Keratinocyte (primary cell): ENCODE measurements around the gene NOL11. TPM values are rescaled to one million over a fixed set of nuclear protein-coding genes. Genes with fewer than 3 reads are reported as not detected.

ENCODE experiments used
- DNase-seq: peaks from one replicate; pipeline ENCODE4 v3.0.0-alpha.2; 2011; ENCODE audit warnings: low read depth, missing footprints, low spot score
- FAIRE-seq: peaks from 2 replicates; lab custom pipeline; 2011; peaks lifted over from hg19 to GRCh38; lab: Jason Lieb, UNC
- H2AFZ ChIP-seq: 2 replicates; pipeline ENCODE4 v1.6.0; 2012; ENCODE audit warnings: low read length, control low read depth, inconsistent platforms; ENCODE audit not compliant: control insufficient read depth
- H3K27ac ChIP-seq: 2 replicates; pipeline ENCODE4 v1.5.1; 2011; ENCODE audit warnings: low read length; ENCODE audit not compliant: control insufficient read depth, insufficient read depth
- H3K27me3 ChIP-seq: 3 replicates; pipeline ENCODE4 v1.6.0; 2011; ENCODE audit warnings: low read length; ENCODE audit not compliant: control insufficient read depth, insufficient read depth; ENCODE audit errors: extremely low read depth
- H3K36me3 ChIP-seq, 2 experiments: 2 replicates in 1 of 2; 3 replicates in 1 of 2; pipeline ENCODE4 v1.5.1; 2011; ENCODE audit warnings: low read length in 2 of 2, mild to moderate bottlenecking in 1 of 2; ENCODE audit not compliant: control insufficient read depth in 2 of 2, insufficient read depth in 2 of 2; ENCODE audit errors: extremely low read depth in 1 of 2
- H3K4me1 ChIP-seq: 3 replicates; pipeline ENCODE4 v1.5.1; 2011; ENCODE audit warnings: low read length; ENCODE audit not compliant: control insufficient read depth, insufficient read depth; ENCODE audit errors: extremely low read depth
- H3K4me2 ChIP-seq: 3 replicates; pipeline ENCODE4 v1.6.0; 2011; ENCODE audit warnings: low read depth, low read length; ENCODE audit not compliant: control insufficient read depth, insufficient read depth; ENCODE audit errors: extremely low read depth
- H3K4me3 ChIP-seq, 3 experiments: fragments of 200-600 bp in 1 of 3; sonication (generic) in 1 of 3; 2 replicates in 2 of 3; 3 replicates in 1 of 3; pipeline ENCODE4 v1.5.1; 2011 to 2016; ENCODE audit warnings: low read length in 3 of 3, mild to moderate bottlenecking in 3 of 3, control low read depth in 2 of 3, inconsistent platforms in 1 of 3, low read depth in 1 of 3, mixed read lengths in 1 of 3, mixed run types in 1 of 3, moderate library complexity in 1 of 3; ENCODE audit not compliant: control insufficient read depth in 2 of 3, insufficient read depth in 2 of 3; ENCODE audit errors: extremely low read depth in 1 of 3
- H3K79me2 ChIP-seq: 2 replicates; pipeline ENCODE4 v1.6.0; 2012; ENCODE audit warnings: low read length; ENCODE audit not compliant: control insufficient read depth, insufficient read depth
- H3K9ac ChIP-seq: 3 replicates; pipeline ENCODE4 v1.6.0; 2011; ENCODE audit warnings: low read length; ENCODE audit not compliant: control insufficient read depth, insufficient read depth; ENCODE audit errors: extremely low read depth
- H3K9me1 ChIP-seq: 3 replicates; pipeline ENCODE4 v1.6.0; 2011; ENCODE audit warnings: low read length; ENCODE audit not compliant: control insufficient read depth, insufficient read depth; ENCODE audit errors: extremely low read depth
- H3K9me3 ChIP-seq: 2 replicates; pipeline ENCODE4 v1.5.1; 2012; ENCODE audit warnings: low read depth, low read length; ENCODE audit not compliant: control insufficient read depth
- H4K20me1 ChIP-seq: 3 replicates; pipeline ENCODE4 v1.6.0; 2011; ENCODE audit warnings: low read length; ENCODE audit not compliant: control insufficient read depth, insufficient read depth; ENCODE audit errors: extremely low read depth
- EZH2 ChIP-seq: IDR thresholded peaks from one replicate; pipeline ENCODE4 v1.6.1; 2012; ENCODE audit warnings: inconsistent platforms, mild to moderate bottlenecking, low read length, moderate library complexity
- dilution Hi-C: fragments of 300-500 bp; cut with MboI; formaldehyde crosslinking; loops from one replicate; pipeline ENCODE4 v1.7.0; 2020; ENCODE audit warnings: low sequenced_read_pairs; ENCODE audit not compliant: extremely low pct_ligation_motif_present
- polyA plus RNA-seq, 5 experiments: library from polyadenylated mRNA; depleted of rRNA in 3 of 5; stranded (reverse) in 3 of 5; stranded (forward) in 1 of 5; unstranded in 1 of 5; fragments of >200 nt; gene quantifications; 1 replicate in 1 of 5; 2 replicates in 3 of 5; 3 replicates in 1 of 5; pipeline versions ENCODE4 v1.2.1 to v1.2.3, GENCODE V29; 2011 to 2012; ENCODE audit warnings: missing spikeins in 2 of 5, low read depth in 1 of 5, low replicate concordance in 1 of 5
- TF ChIP-seq, protein P1 (sequence below), 3 experiments: IDR thresholded peaks in 1 of 3; conservative IDR thresholded peaks in 1 of 3; optimal IDR thresholded peaks in 1 of 3; 2 replicates in 2 of 3; 3 replicates in 1 of 3; pipeline versions ENCODE3 to v1.5.1; 2011; ENCODE audit warnings: low read length in 3 of 3, mild to moderate bottlenecking in 3 of 3, moderate library complexity in 2 of 3, control low read depth in 1 of 3, inconsistent platforms in 1 of 3; ENCODE audit not compliant: insufficient read depth in 2 of 3; ENCODE audit errors: extremely low read depth in 1 of 3

NOL11 gene
- polyA plus RNA-seq, 1 donor (not counting 4 experiments of a cell fraction or from before 2014, with no cell fraction given) = 63.0 TPM

- H3K36me3 ChIP-seq = peaks cover 2 to 10% of the 10 kb centered on the region in 2 experiments
- no peak overlapping the region for H3K27ac ChIP-seq
- no peak for FAIRE-seq
- dilution Hi-C loops = no loop called here
- no peaks in the 10 kb centered on the region for H3K27me3 ChIP-seq
- H3K79me2 ChIP-seq = peaks cover 28% of the 10 kb centered on the region
- H3K4me1 ChIP-seq = peaks cover 9% of the 10 kb centered on the region
- no peaks in the 10 kb centered on the region for H3K9me3 ChIP-seq
- no peaks in the 10 kb centered on the region for H4K20me1 ChIP-seq
- no peak for DNase-seq
- H3K9ac ChIP-seq = no peak overlapping the region
- no peaks in the 10 kb centered on the region for H3K9me1 ChIP-seq
- H2AFZ ChIP-seq = no peak overlapping the region
- no peak for TF ChIP-seq EZH2
- TF ChIP-seq, protein P1, sequence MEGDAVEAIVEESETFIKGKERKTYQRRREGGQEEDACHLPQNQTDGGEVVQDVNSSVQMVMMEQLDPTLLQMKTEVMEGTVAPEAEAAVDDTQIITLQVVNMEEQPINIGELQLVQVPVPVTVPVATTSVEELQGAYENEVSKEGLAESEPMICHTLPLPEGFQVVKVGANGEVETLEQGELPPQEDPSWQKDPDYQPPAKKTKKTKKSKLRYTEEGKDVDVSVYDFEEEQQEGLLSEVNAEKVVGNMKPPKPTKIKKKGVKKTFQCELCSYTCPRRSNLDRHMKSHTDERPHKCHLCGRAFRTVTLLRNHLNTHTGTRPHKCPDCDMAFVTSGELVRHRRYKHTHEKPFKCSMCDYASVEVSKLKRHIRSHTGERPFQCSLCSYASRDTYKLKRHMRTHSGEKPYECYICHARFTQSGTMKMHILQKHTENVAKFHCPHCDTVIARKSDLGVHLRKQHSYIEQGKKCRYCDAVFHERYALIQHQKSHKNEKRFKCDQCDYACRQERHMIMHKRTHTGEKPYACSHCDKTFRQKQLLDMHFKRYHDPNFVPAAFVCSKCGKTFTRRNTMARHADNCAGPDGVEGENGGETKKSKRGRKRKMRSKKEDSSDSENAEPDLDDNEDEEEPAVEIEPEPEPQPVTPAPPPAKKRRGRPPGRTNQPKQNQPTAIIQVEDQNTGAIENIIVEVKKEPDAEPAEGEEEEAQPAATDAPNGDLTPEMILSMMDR (optimal IDR thresholded peaks at IDR 0.05 in 1 of 3, IDR thresholded peaks at IDR 0.05 in 1 of 3, conservative IDR thresholded peaks at IDR 0.05 in 1 of 3; ENCODE audit: extremely low read depth in 1 of 3, insufficient read depth in 2 of 3, low read length in 3 of 3) = no peak
- peak overlapping the region; percentile 85 for H3K4me2 ChIP-seq
- no peak overlapping the region for H3K4me3 ChIP-seq
Measured at GRCh38 chr17:67716405-67716798, 1.3 kb upstream of the NOL11 start.

GRCh38 chr17:67717192-67717623 lies 528 bp upstream of the NOL11 start:
- H3K9me3 ChIP-seq = no peaks in the 10 kb centered on the region
- peak overlapping the region; percentile 96 for H3K9ac ChIP-seq
- no peak for TF ChIP-seq EZH2
- TF ChIP-seq, protein P1 (optimal IDR thresholded peaks at IDR 0.05 in 1 of 3, IDR thresholded peaks at IDR 0.05 in 1 of 3, conservative IDR thresholded peaks at IDR 0.05 in 1 of 3; ENCODE audit: extremely low read depth in 1 of 3, insufficient read depth in 2 of 3, low read length in 3 of 3) = no peak
- H3K79me2 ChIP-seq = peaks cover 28% of the 10 kb centered on the region
- dilution Hi-C loops = no loop called here
- H3K4me1 ChIP-seq = peaks cover 9% of the 10 kb centered on the region
- no peaks in the 10 kb centered on the region for H4K20me1 ChIP-seq
- H3K4me3 ChIP-seq = peak overlapping the region; percentile 64 to 90 (median 87)
- H2AFZ ChIP-seq = peak overlapping the region; percentile 82
- H3K27ac ChIP-seq = peak overlapping the region; percentile 83
- no peak for FAIRE-seq
- H3K9me1 ChIP-seq = no peaks in the 10 kb centered on the region
- peak overlapping the region; percentile 85 for H3K4me2 ChIP-seq
- H3K36me3 ChIP-seq = peaks cover 9 to 17% of the 10 kb centered on the region in 2 experiments
- H3K27me3 ChIP-seq = no peaks in the 10 kb centered on the region
- DNase-seq = no peak
